IMR-90 (cell line): Measurements from ENCODE around the gene HRAS.

Experiments used
- CEBPB ChIP-seq: IDR thresholded peaks from 2 replicates; pipeline ENCODE4 v1.6.1; 2012; ENCODE audit warnings: low read depth, low read length, improper control_type of control experiment
- CTCF ChIP-seq: conservative IDR thresholded peaks from 2 replicates; pipeline ENCODE4 v1.5.1; 2012; ENCODE audit warnings: mild to moderate bottlenecking, low read depth, low read length, improper control_type of control experiment
- ELK1 ChIP-seq: fragments of 150-350 bp; IDR thresholded peaks from 2 replicates; pipeline ENCODE4 v1.6.1; 2016; ENCODE audit warnings: low read depth, mild to moderate bottlenecking, low read length, moderate library complexity, borderline replicate concordance
- FOS ChIP-seq: fragments of 150-350 bp; IDR thresholded peaks from 2 replicates; pipeline ENCODE4 v1.6.1; 2016; ENCODE audit warnings: low read depth, low read length
- MAFK ChIP-seq: IDR thresholded peaks from 2 replicates; pipeline ENCODE4 v1.6.1; 2012; ENCODE audit warnings: low read depth, low read length, improper control_type of control experiment
- MAZ ChIP-seq: IDR thresholded peaks from 2 replicates; pipeline ENCODE4 v1.6.1; 2012; ENCODE audit warnings: low read depth, mild to moderate bottlenecking, low read length, improper control_type of control experiment, moderate library complexity, borderline replicate concordance
- MXI1 ChIP-seq: IDR thresholded peaks from 2 replicates; pipeline ENCODE4 v1.6.1; 2012; ENCODE audit warnings: low read depth, mild to moderate bottlenecking, low read length, moderate library complexity, borderline replicate concordance
- POLR2A ChIP-seq: IDR thresholded peaks from 2 replicates; pipeline ENCODE4 v1.6.1; 2012; ENCODE audit warnings: mild to moderate bottlenecking, low read depth, low read length
- RAD21 ChIP-seq: IDR thresholded peaks from 2 replicates; pipeline ENCODE4 v1.6.1; 2012; ENCODE audit warnings: low read length, improper control_type of control experiment
- RCOR1 ChIP-seq: IDR thresholded peaks from 2 replicates; pipeline ENCODE4 v1.6.1; 2012; ENCODE audit warnings: mild to moderate bottlenecking, low read length, improper control_type of control experiment; ENCODE audit not compliant: insufficient replicate concordance
- RFX5 ChIP-seq: IDR thresholded peaks from 2 replicates; pipeline ENCODE4 v1.8.0; 2012; ENCODE audit warnings: low read depth, mild to moderate bottlenecking, low read length, moderate library complexity

DNA sequence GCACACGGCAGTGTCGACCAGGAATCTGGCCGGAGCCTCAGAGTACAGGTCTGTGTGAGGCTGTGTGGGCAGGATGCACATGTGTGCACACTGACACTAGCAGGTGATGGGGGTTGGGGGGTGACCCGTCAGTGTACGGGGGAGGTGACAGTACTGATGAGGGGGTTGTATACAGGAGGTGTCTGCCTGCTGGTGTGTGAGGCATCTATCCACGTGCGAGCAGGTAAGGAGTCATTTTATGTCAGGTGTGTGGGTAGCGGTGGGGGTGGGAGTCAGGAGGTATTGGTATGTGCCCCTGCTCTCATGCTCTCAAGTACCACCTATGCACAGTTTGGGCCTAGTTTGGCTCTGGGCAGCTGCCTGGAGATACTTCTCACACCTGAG lies 36.4 kb upstream of the HRAS start:
- TF ChIP-seq RFX5 (no peak), CTCF (no peak), POLR2A (no peak), MAZ (no peak), RCOR1 (no peak), CEBPB (no peak), MAFK (no peak), ELK1 (no peak), MXI1 (no peak), RAD21 (no peak), FOS (no peak)
